ENCODE results near the gene ATN1.
"Not testable (repeated sequence)": the region's sequence is repeated elsewhere in the genome, so short reads cannot be mapped to it uniquely, and the experiment has no call there.

Gene ATN1

DNA sequence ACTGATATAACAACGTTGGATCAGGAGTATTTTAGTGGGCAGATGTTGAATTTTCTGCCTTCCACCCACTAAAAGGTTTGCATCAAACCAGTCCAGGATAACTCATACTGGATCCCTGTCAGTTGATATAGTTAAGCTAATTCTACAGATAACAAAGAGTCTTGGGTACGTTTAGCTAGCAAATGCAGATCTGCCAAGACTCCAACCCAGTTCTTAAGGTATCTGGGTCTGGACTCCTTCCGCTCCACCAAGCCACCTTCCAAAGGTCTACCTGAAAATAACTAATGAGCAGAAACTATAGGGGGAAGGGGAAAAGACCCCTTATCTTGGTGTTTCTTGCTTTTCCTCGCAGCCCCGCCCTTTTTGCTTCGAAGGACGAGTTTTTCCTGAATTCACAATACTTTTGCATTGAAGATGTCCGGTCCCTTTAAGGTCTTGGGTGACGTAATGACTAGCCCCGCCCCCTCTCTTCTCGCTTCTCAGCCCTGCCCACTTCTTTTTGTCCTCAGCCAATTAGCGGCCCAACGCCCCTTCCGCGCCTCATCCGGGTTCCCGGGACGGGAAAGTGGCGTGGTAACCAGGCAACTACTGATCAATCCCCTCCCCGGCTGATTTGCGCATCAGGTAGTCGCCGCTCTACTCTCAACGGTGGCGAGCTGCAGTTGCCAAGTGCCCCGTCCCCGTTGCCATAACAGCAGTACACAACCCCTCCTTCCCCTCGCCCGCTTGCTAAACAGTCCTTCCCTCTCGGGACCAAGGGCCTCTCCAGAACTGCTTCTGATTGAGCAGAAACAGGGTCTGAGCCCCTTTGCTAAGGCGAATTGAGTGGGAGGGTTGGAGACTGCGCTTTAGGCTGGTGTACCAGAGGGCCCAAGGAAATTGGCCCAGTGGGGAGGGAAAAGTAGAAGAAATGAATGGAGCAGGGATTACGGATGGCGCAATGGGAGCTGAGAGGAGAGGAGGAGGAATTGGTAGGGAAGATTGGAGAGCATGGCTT is 23.2 kb upstream of the ATN1 start, which contains the start of gene LRRC23:
LRRC23 (plus strand) TSS at position 543 of the 997 bp plus-strand sequence. CDS start 812 bp downstream, outside the sequence.
- DNase-seq, result peak; percentile 99

- DNase-seq, result no peak
Measured at GRCh38 chr12:6905414-6906040, 22.2 kb upstream of the ATN1 start.

DNA sequence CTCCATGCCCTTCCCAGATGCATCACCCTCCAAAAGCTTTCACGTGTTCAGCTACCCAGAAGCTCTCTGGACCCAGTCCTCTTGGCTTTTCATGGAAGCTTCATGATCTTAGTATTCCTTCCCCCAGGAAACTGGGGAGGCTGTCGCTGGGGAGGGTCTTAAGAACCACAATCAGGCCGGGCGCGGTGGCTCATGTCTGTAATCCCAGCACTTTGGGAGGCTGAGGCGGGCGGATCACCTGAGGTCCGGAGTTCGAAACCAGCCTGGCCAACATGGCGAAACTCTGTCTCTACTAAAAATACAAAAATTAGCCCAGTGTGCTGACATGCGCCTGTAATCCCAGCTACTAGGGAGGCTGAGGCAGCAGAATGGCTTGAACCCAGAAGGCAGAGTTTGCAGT is 19.6 kb upstream of the ATN1 start:
- DNase-seq, result not testable (repeated sequence)

DNA sequence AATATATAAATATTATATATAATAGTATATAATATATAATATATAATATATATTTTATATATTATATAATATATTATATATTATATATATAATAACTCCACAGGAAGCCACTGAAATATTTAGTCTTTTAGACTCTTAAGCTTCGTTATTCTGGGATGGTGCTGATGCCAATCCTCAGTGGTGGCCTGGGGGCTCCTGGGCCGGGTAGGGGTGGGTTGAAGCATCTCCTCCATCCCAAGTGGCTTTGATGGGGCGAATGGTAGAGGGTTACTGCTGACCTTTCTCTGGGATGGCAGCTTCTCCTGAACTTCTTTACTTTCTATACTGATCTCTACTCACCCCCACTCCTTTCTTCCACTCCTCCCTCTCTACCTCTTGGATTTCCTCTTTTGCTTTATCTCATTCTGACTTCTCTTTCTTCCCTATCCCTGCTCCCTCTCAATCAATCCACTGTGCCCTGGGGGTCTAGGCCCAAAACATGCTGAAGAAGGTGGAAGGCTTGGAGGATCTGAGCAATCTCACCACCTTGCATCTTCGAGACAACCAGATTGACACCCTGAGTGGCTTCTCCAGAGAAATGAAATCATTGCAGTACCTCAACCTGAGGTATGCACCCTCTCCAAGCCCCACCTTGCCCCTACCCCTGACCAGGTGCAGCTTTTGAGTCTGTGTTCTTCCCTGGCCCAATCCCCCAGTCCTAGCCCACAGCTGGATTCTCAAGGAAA is 18.2 kb upstream of the ATN1 start:
- no peak for DNase-seq

- no peak for DNase-seq
Measured at GRCh38 chr12:6912164-6912935, 15.4 kb upstream of the ATN1 start.

DNA sequence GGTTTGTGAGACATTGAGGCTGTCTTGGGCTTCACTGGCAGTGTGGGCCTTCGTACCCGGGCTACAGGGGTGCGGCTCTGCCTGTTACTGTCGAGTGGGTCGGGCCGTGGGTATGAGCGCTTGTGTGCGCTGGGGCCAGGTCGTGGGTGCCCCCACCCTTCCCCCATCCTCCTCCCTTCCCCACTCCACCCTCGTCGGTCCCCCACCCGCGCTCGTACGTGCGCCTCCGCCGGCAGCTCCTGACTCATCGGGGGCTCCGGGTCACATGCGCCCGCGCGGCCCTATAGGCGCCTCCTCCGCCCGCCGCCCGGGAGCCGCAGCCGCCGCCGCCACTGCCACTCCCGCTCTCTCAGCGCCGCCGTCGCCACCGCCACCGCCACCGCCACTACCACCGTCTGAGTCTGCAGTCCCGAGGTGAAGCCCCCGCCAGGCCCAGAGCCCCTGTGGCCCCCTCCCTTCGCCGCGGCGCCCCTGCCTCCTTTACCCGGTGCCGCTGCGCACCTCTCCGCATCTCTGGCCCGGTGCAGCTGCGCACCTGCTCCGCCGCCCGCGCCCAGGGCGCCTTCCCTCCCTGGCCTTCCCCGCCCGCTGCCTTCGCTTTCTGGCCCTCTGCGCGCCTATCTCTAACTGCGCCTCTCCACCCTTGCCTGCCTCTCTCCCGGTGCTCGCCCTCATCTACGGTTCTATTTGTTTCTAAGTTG is 13.4 kb upstream of the ATN1 start, which contains the start of gene ENO2:
ENO2 (plus strand) TSS at position 335 of the 701 bp plus-strand sequence. CDS start 1,253 bp downstream, outside the sequence.
- DNase-seq, result peak; percentile 85

GRCh38 chr12:6914947-6915788 is 12.6 kb upstream of the ATN1 start:
- no peak for DNase-seq

- no peak for DNase-seq
Measured at GRCh38 chr12:6915789-6916285, 11.9 kb upstream of the ATN1 start.

GRCh38 chr12:6916426-6917200 is 11.1 kb upstream of the ATN1 start:
- DNase-seq, result no peak

GRCh38 chr12:6917491-6918231 is 10.1 kb upstream of the ATN1 start:
- no peak for DNase-seq

DNA sequence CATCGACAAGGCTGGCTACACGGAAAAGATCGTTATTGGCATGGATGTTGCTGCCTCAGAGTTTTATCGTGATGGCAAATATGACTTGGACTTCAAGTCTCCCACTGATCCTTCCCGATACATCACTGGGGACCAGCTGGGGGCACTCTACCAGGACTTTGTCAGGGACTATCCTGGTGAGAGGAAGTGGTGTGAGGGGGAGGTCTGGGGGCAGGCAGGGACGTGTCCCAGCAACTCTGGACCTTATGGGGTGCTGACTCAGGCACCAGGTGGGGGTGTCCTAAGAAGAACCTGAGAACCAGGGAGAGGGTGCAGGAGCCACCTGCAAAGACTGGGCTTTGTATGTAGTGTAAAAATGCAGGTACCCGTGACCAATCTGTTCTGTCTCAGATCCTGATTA is 8.2 kb upstream of the ATN1 start:
- no peak for DNase-seq

- no peak for DNase-seq
Measured at GRCh38 chr12:6921539-6921938, 6.2 kb upstream of the ATN1 start.

DNA sequence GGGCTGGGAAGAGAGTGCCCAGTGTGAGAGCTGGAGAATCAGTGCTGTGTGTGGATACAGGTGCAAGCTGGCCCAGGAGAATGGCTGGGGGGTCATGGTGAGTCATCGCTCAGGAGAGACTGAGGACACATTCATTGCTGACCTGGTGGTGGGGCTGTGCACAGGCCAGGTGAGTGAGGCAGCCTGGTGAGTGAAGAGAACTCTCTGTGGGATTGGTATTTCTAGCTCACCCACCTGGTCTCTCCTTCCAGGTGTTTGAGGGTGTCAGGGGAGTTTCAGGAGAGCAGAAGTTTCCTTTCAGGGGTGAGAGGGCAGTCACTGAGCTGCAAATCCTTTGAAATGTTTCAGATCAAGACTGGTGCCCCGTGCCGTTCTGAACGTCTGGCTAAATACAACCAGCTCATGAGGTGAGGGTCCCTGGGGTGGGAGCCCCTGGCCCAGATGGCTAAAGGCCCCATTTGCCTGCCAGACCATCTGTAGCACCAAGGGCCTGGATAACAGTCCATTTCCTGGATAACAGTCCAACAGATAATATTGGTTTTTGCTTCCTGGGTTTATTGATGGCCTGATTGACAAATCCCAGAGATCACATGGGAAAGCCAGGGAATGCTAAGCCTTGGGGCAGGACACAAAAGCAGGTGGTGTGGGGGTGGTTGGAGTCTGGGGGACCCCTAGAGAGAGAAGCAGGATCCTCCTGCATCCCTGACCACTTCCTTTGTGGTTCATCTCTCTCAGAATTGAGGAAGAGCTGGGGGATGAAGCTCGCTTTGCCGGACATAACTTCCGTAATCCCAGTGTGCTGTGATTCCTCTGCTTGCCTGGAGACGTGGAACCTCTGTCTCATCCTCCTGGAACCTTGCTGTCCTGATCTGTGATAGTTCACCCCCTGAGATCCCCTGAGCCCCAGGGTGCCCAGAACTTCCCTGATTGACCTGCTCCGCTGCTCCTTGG is 5.5 kb upstream of the ATN1 start:
- no peak for DNase-seq

GRCh38 chr12:6923003-6923732 is 4.6 kb upstream of the ATN1 start:
- no peak for DNase-seq

DNA sequence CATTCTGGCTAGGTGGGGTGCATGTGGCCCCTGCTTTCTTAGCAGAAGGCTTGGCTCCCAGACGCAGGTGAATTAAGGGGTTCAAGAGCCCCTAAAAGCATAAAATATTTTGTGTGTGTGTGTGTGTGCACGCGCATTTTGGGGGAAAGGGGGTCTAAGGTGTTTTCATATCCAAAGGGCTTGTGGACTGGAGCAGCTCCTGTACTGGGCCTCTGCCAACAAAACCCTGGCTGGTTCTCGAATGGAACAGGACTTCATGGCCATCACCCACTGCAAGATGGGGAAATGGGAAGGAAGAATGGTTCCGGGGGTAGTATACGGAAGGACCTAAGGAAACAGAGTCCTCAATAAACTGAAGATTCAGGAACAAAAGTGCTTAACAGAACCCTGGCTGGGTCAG is 3.9 kb upstream of the ATN1 start:
- no peak for DNase-seq

GRCh38 chr12:6925239-6925539 is 2.6 kb upstream of the ATN1 start:
- DNase-seq, result no peak
